ENCODE measurements around the gene IGSF6. TPM values are rescaled to one million over a fixed set of nuclear protein-coding genes. Genes with fewer than 3 reads are reported as not detected.

Gene IGSF6
- polyA plus RNA-seq, 3 donors: 86.2 to 276 (median 159) TPM

DNA sequence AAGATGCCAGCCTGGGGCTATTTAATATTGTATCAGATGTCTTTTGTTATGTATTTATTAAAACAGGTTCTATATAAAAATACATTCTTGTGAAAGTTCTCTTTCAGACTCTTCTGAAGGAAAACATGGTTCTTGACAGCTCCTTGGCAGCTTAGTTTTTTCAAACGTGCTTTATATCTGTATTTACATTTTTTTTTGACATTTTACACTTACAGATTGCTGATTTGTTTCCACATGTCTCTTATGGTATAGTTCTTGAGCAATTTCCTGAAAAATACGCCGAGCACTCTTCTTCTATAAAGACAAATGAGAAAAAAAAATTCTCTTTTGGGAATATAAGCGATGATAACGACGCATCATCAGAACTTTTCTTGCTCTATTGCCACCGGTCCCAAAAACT, 9.5 kb downstream of the IGSF6 start:
- Histone ChIP-seq H3K4me3 (replicated peaks in 1 of 3; ENCODE audit: low read depth in 2 of 3, low read length in 3 of 3) (peak overlapping the region in 1 of 3 experiments; percentile 21), H3K9me3 (replicated peaks in 1 of 2; ENCODE audit: control insufficient read depth in 1 of 2, insufficient read depth in 1 of 2, low read length in 2 of 2) (no peaks in the 10 kb centered on the region), H3K27ac (ENCODE audit: low read depth in 1 of 2, low read length in 2 of 2) (peak overlapping the region in 1 of 2 donors; percentile 77), H3K79me2 (ENCODE audit: insufficient read depth, low read length) (peaks cover 95% of the 10 kb centered on the region), H3K27me3 (ENCODE audit: control insufficient read depth in 2 of 2, insufficient read depth in 2 of 2, low read length in 2 of 2) (no peaks in the 10 kb centered on the region), H3K4me1 (ENCODE audit: control insufficient read depth in 1 of 2, insufficient read depth in 2 of 2, low read length in 2 of 2) (peaks cover 72 to 77% of the 10 kb centered on the region in 2 donors), H4K20me1 (ENCODE audit: insufficient read depth, low read length) (peaks cover 93% of the 10 kb centered on the region), H3K4me2 (replicated peaks; ENCODE audit: extremely low read depth, low read length, poor library complexity, severe bottlenecking) (peak overlapping the region; percentile 37), H3K9ac (ENCODE audit: insufficient read depth, low read length, poor library complexity, severe bottlenecking) (no peak overlapping the region), H3K36me3 (replicated peaks in 1 of 2; ENCODE audit: control insufficient read depth in 1 of 2, insufficient read depth in 2 of 2, low read length in 2 of 2) (peaks cover 74 to 87% of the 10 kb centered on the region in 2 donors), H2AFZ (ENCODE audit: insufficient read depth, low read depth, low read length, poor library complexity, severe bottlenecking) (no peak overlapping the region)
- peaks cover 57% of the 10 kb centered on the region for H3K4me1 Mint-ChIP-seq
- H3K27me3 Mint-ChIP-seq (ENCODE audit: low read depth in 3 of 3): no peaks in the 10 kb centered on the region
- peak overlapping the region; percentile 73 to 91 (median 83) for H3K27ac Mint-ChIP-seq
- H3K9me3 Mint-ChIP-seq: no peaks in the 10 kb centered on the region
- TF ChIP-seq CTCF (IDR thresholded peaks at IDR 0.05): no peak
- no peak for DNase-seq
- intact Hi-C loops (cut with micrococcal nuclease): loop anchor here (5.0 kb wide), 2 partner anchors 41 to 64 kb away; no protein-coding TSS in a partner anchor
- no CpG with 5 or more reads among the region's 7 CpGs for WGBS (ENCODE audit: insufficient coverage)
- H3K36me3 Mint-ChIP-seq: peaks cover 46 to 69% of the 10 kb centered on the region in 2 donors
- H3K4me3 Mint-ChIP-seq: peak overlapping the region in 1 of 2 donors; percentile 64

DNA sequence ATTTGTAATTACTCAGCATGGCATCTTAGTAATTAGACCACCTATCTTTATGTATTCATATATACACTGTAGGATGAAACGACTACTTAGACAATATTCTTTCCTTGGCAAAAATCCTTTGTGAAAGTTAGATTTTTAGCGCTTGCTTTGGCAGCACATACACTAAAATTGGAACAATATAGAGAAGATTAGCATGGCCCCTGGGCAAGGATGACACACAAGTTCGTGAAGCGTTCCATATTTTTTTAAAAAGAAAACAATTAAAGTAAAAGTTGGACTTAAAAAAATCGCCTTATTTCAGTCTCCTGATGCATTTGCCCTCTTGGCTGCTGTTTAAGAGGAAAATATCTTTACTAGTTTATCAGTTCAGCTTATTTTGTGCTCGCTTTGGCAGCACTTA, 10.5 kb downstream of the IGSF6 start:
- no peaks in the 10 kb centered on the region for H3K27me3 ChIP-seq (ENCODE audit: control insufficient read depth in 2 of 2, insufficient read depth in 2 of 2, low read length in 2 of 2)
- H3K9me3 Mint-ChIP-seq: no peaks in the 10 kb centered on the region
- peak overlapping the region in 2 of 7 donors; percentile 15 to 37 for H3K27ac Mint-ChIP-seq
- WGBS (ENCODE audit: insufficient coverage): no CpG with 5 or more reads among the region's 6 CpGs
- H3K4me3 ChIP-seq (replicated peaks in 1 of 3; ENCODE audit: low read depth in 2 of 3, low read length in 3 of 3): no peak overlapping the region
- no peaks in the 10 kb centered on the region for H3K9me3 ChIP-seq (replicated peaks in 1 of 2; ENCODE audit: control insufficient read depth in 1 of 2, insufficient read depth in 1 of 2, low read length in 2 of 2)
- H3K4me2 ChIP-seq (replicated peaks; ENCODE audit: extremely low read depth, low read length, poor library complexity, severe bottlenecking): no peak overlapping the region
- H4K20me1 ChIP-seq (ENCODE audit: insufficient read depth, low read length): peaks cover 93% of the 10 kb centered on the region
- intact Hi-C loops (cut with micrococcal nuclease): loop anchor here (5.0 kb wide), 2 partner anchors 40 to 65 kb away; no protein-coding TSS in a partner anchor
- no peak overlapping the region for H2AFZ ChIP-seq (ENCODE audit: insufficient read depth, low read depth, low read length, poor library complexity, severe bottlenecking)
- DNase-seq: no peak
- no peaks in the 10 kb centered on the region for H3K27me3 Mint-ChIP-seq (ENCODE audit: low read depth in 3 of 3)
- peaks cover 95% of the 10 kb centered on the region for H3K79me2 ChIP-seq (ENCODE audit: insufficient read depth, low read length)
- TF ChIP-seq CTCF (IDR thresholded peaks at IDR 0.05): no peak
- peaks cover 41 to 66% of the 10 kb centered on the region in 2 donors for H3K36me3 Mint-ChIP-seq
- H3K9ac ChIP-seq (ENCODE audit: insufficient read depth, low read length, poor library complexity, severe bottlenecking): no peak overlapping the region
- peak overlapping the region in 1 of 2 donors; percentile 71 for H3K27ac ChIP-seq (ENCODE audit: low read depth in 1 of 2, low read length in 2 of 2)
- H3K4me1 Mint-ChIP-seq: peaks cover 51% of the 10 kb centered on the region
- H3K4me3 Mint-ChIP-seq: no peak overlapping the region
- peaks cover 63 to 67% of the 10 kb centered on the region in 2 donors for H3K4me1 ChIP-seq (ENCODE audit: control insufficient read depth in 1 of 2, insufficient read depth in 2 of 2, low read length in 2 of 2)
- H3K36me3 ChIP-seq (replicated peaks in 1 of 2; ENCODE audit: control insufficient read depth in 1 of 2, insufficient read depth in 2 of 2, low read length in 2 of 2): peaks cover 69 to 87% of the 10 kb centered on the region in 2 donors

All from CD14-positive monocyte (primary cell).